Heart left ventricle (tissue), 13 donors: ENCODE data around the gene SOD1.

Experiments
- CTCF ChIP-seq, 12 donors: fragments of 200-600 bp; sonication (generic) in 4 of 12; IDR thresholded peaks; one replicate each; pipeline versions ENCODE4 v1.5.0 to v1.8.0; 2018 to 2022; ENCODE audit warnings: antibody characterized with exemption in 12 of 12, mild to moderate bottlenecking in 5 of 12
- POLR2A ChIP-seq, 2 donors: fragments of 450-650 bp; IDR thresholded peaks; one replicate each; pipeline ENCODE4 v1.6.1; 2017; ENCODE audit warnings: antibody characterized with exemption in 2 of 2, mild to moderate bottlenecking in 2 of 2, moderate library complexity in 2 of 2
- donor health status: ischemic (EF 13 %, LVEDD 7.1; RV severe dilation, severe dysfunction).
- donor health status: DM: no; HTN: yes; CAD: no.
- donor health status: DM: no; HTN: no; CAD: no.
- donor health status: ischemic (EF 25% LVEDD 6.9; RV normal size, moderate dysfunction).
- donor health status: ischemic (EF 25% LVEDD 5.7; RV mildly dilated, moderate dysfunction).
- donor health status: ischemic (EF 35%, LVEDD 5.7; RV mildly dilated, moderate dysfunction).
- donor health status: nonischemic (EF 11% LVEDD 7.7; RV severe dilation, severe dysfunction).
- donor health status: DM: yes; HTN: yes; CAD: no.
- donor health status: PGD.
- donor health status: ischemic (EF 29% LVEDD 5.4; RV normal size, mild dysfunction).
- donor health status: nonischemic (EF 23%, LVEDD 6.1; RV moderate dilation, normal function).

GRCh38 chr21:31660591-31660990, 1.1 kb downstream of the SOD1 start:
- TF ChIP-seq POLR2A (IDR thresholded peaks at IDR 0.05) (no peak), CTCF (IDR thresholded peaks at IDR 0.05) (no peak)
